22Rv1 (cell line): ENCODE measurements around the gene CPXM1.

ENCODE experiments used
- ZFX ChIP-seq: fragments of 450-650 bp; IDR thresholded peaks from 2 replicates; pipeline ENCODE4 v1.6.1; 2017; ENCODE audit warnings: antibody characterized with exemption, borderline replicate concordance
- TF ChIP-seq, protein P1 (sequence below): fragments of 450-650 bp; IDR thresholded peaks from 2 replicates; pipeline ENCODE4 v1.5.1; 2017; ENCODE audit warnings: mild to moderate bottlenecking

DNA sequence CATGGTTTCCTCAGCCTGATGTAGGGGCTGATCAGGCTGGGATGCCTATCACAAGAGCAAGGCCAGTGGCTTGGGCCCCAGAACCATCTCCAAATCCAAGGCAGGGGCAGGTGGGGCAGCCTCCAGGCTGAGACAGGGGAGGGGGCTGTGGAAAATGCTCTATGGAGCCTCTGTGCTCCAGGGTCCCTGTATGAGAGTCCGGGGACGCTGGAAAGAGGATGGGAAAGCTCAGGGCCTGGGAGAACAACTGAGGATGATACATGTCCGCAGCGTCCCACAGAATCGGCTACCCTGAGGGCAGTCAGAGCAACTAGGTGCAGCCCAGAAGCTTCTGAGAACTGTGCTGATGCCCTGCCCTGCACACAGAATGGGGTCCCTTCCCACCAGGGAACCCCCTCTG, 43.4 kb downstream of the CPXM1 start:
- TF ChIP-seq, protein P1, sequence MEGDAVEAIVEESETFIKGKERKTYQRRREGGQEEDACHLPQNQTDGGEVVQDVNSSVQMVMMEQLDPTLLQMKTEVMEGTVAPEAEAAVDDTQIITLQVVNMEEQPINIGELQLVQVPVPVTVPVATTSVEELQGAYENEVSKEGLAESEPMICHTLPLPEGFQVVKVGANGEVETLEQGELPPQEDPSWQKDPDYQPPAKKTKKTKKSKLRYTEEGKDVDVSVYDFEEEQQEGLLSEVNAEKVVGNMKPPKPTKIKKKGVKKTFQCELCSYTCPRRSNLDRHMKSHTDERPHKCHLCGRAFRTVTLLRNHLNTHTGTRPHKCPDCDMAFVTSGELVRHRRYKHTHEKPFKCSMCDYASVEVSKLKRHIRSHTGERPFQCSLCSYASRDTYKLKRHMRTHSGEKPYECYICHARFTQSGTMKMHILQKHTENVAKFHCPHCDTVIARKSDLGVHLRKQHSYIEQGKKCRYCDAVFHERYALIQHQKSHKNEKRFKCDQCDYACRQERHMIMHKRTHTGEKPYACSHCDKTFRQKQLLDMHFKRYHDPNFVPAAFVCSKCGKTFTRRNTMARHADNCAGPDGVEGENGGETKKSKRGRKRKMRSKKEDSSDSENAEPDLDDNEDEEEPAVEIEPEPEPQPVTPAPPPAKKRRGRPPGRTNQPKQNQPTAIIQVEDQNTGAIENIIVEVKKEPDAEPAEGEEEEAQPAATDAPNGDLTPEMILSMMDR = no peak
- TF ChIP-seq ZFX = no peak
